Prostate gland (tissue), 2 donors: ENCODE results near the gene EIF4G1. TPM values are rescaled to one million over a fixed set of nuclear protein-coding genes. Genes with fewer than 3 reads are reported as not detected.
A peak's percentile ranks its signal among the peaks of the same experiment; 100 is the strongest.

Experiments
- DNase-seq: peaks from one replicate; pipeline ENCODE4 v3.0.0-alpha.2; 2019; ENCODE audit warnings: low spot score
- H3K27ac ChIP-seq, 2 donors: fragments of 200-600 bp; sonication (generic); 2 replicates each; pipeline ENCODE4 v1.5.1; 2017 to 2019
- H3K27me3 ChIP-seq: fragments of 200-600 bp; sonication (generic); replicated peaks from 2 replicates; pipeline ENCODE4 v1.5.1; 2019; ENCODE audit not compliant: insufficient read depth
- H3K36me3 ChIP-seq, 2 donors: fragments of 200-600 bp; sonication (generic); 1 replicate in 1 of 2; 2 replicates in 1 of 2; pipeline versions ENCODE4 v1.5.1 to v1.8.1; 2017 to 2019
- H3K4me1 ChIP-seq: fragments of 200-600 bp; sonication (generic); replicated peaks from 2 replicates; pipeline ENCODE4 v1.5.1; 2019
- H3K4me3 ChIP-seq, 2 donors: fragments of 200-600 bp; sonication (generic); 2 replicates each; pipeline ENCODE4 v1.5.1; 2017 to 2019
- H3K9me3 ChIP-seq: fragments of 200-600 bp; sonication (generic); 2 replicates; pipeline ENCODE4 v1.5.1; 2017
- CTCF ChIP-seq, 4 experiments: fragments of 200-600 bp in 2 of 4; fragments of 450-650 bp in 2 of 4; sonication (generic) in 2 of 4; IDR thresholded peaks; 1 replicate in 3 of 4; 2 replicates in 1 of 4; pipeline ENCODE4 v1.5.1; 2016 to 2019; ENCODE audit warnings: antibody characterized with exemption in 4 of 4, mild to moderate bottlenecking in 2 of 4, moderate library complexity in 2 of 4
- POLR2A ChIP-seq: fragments of 450-650 bp; IDR thresholded peaks from one replicate; pipeline ENCODE4 v1.6.1; 2016; ENCODE audit warnings: antibody characterized with exemption, mild to moderate bottlenecking
- POLR2AphosphoS5 ChIP-seq: sonication (generic); formaldehyde crosslinking; IDR thresholded peaks from one replicate; pipeline ENCODE4 v1.6.1; 2017; ENCODE audit warnings: antibody characterized with exemption
- WGBS: methylation state at CpG from one replicate; pipeline ENCODE4 v1.1.5; 2018; 5-methylcytosine and 5-hydroxymethylcytosine counted together
- intact Hi-C: fragments of 100-400 bp; cut with DNase I; formaldehyde crosslinking; loops from one replicate; pipeline ENCODE4 v1.14.2; 2022
- total RNA-seq, 2 donors: library from RNA; depleted of rRNA; stranded (reverse); fragments of >200 nt; gene quantifications; one replicate each; pipeline ENCODE4 v1.1.0, GENCODE V29; 2016

Gene EIF4G1
- total RNA-seq, 2 donors from 2014 or later = 331 to 370 TPM

GRCh38 chr3:184361932-184362667 lies 47.7 kb downstream of the EIF4G1 start:
- Histone ChIP-seq H3K27me3 (no peaks in the 10 kb centered on the region), H3K36me3 (peaks cover 0 to 3% of the 10 kb centered on the region in 2 donors), H3K9me3 (no peaks in the 10 kb centered on the region), H3K4me3 (peak overlapping the region; percentile 64 to 71), H3K27ac (peak overlapping the region; percentile 94 to 97), H3K4me1 (peaks cover 3% of the 10 kb centered on the region)
- intact Hi-C loops = loop anchor here (5.0 kb wide), 2 partner anchors 45 to 65 kb away; partner anchors contain the start of gene PSMD2
- no peak for TF ChIP-seq CTCF (IDR thresholded peaks at IDR 0.05)
- no peak for TF ChIP-seq POLR2AphosphoS5
- peak; percentile 56 for TF ChIP-seq POLR2A
- 1% methylated on average over 35 of the region's 38 CpGs for WGBS
- peak; percentile 60 for DNase-seq

GRCh38 chr3:184362668-184363546 lies 48.5 kb downstream of the EIF4G1 start:
- DNase-seq = peak; percentile 97
- no peaks in the 10 kb centered on the region for H3K27me3 ChIP-seq
- intact Hi-C loops = loop anchor here (5.0 kb wide), 2 partner anchors 46 to 66 kb away; partner anchors contain the start of gene PSMD2
- no peaks in the 10 kb centered on the region for H3K9me3 ChIP-seq
- TF ChIP-seq POLR2AphosphoS5 (peak; percentile 99), POLR2A (peak; percentile 81), CTCF (IDR thresholded peaks at IDR 0.05) (peak in 3 of 4 experiments; percentile 59 to 67 (median 66))
- WGBS = under 1% methylated on average over 67 of the region's 68 CpGs
- peaks cover 3% of the 10 kb centered on the region for H3K4me1 ChIP-seq
- peak overlapping the region; percentile 94 to 97 for H3K27ac ChIP-seq
- H3K4me3 ChIP-seq = peak overlapping the region; percentile 64 to 71
- H3K36me3 ChIP-seq = no peaks in the 10 kb centered on the region

GRCh38 chr3:184366619-184367289 lies 52.3 kb downstream of the EIF4G1 start:
- Histone ChIP-seq H3K36me3 (no peaks in the 10 kb centered on the region), H3K9me3 (no peaks in the 10 kb centered on the region), H3K27ac (no peak overlapping the region), H3K4me3 (no peak overlapping the region), H3K27me3 (no peaks in the 10 kb centered on the region), H3K4me1 (peaks cover 6% of the 10 kb centered on the region)
- intact Hi-C loops = no loop called here
- no peak for DNase-seq
- WGBS = 90% methylated on average over 5 of the region's 5 CpGs
- no peak for TF ChIP-seq CTCF (IDR thresholded peaks at IDR 0.05)
- TF ChIP-seq POLR2AphosphoS5 = no peak
- TF ChIP-seq POLR2A = no peak

- no peak overlapping the region for H3K27ac ChIP-seq
- WGBS = 85% methylated on average over 9 of the region's 9 CpGs
These were observed 53.7 kb downstream of the EIF4G1 start for GRCh38 chr3:184368116-184368515.

More at GRCh38 chr3:184368116-184368515, 53.7 kb downstream of the EIF4G1 start:
- H3K36me3 ChIP-seq = no peaks in the 10 kb centered on the region
- no peak overlapping the region for H3K4me3 ChIP-seq
- no peak for DNase-seq
- no peaks in the 10 kb centered on the region for H3K9me3 ChIP-seq
- intact Hi-C loops = no loop called here
- peaks cover 9% of the 10 kb centered on the region for H3K4me1 ChIP-seq
- no peaks in the 10 kb centered on the region for H3K27me3 ChIP-seq
- TF ChIP-seq POLR2AphosphoS5 (no peak), CTCF (IDR thresholded peaks at IDR 0.05) (no peak), POLR2A (no peak)
